ENCODE results near the gene TRIM63.

TRIM63 gene

GRCh38 chr1:26055041-26055440 lies 12.4 kb downstream of the TRIM63 start:
- H3K4me1 ChIP-seq (ENCODE audit: control insufficient read depth, insufficient read depth, low read length), result peaks cover 2% of the 10 kb centered on the region
- no peak overlapping the region for H3K4me3 ChIP-seq (ENCODE audit: low read length in 2 of 2)
- peaks cover 8 to 17% of the 10 kb centered on the region in 2 donors for H3K27me3 ChIP-seq (ENCODE audit: control insufficient read depth in 1 of 2, insufficient read depth in 2 of 2, low read length in 2 of 2)
- H3K9ac ChIP-seq (ENCODE audit: low read length in 2 of 2), result no peak overlapping the region
- H3K27ac ChIP-seq (ENCODE audit: low read length), result no peak overlapping the region
- H3K36me3 ChIP-seq (ENCODE audit: control insufficient read depth in 2 of 2, insufficient read depth in 2 of 2, low read length in 2 of 2), result no peaks in the 10 kb centered on the region
- H3K9me3 ChIP-seq (ENCODE audit: control insufficient read depth in 2 of 2, low read length in 2 of 2), result no peaks in the 10 kb centered on the region

- peaks cover 2% of the 10 kb centered on the region for H3K4me1 ChIP-seq (ENCODE audit: control insufficient read depth, insufficient read depth, low read length)
- no peak overlapping the region for H3K9ac ChIP-seq (ENCODE audit: low read length in 2 of 2)
- no peak overlapping the region for H3K27ac ChIP-seq (ENCODE audit: low read length)
- H3K4me3 ChIP-seq (ENCODE audit: low read length in 2 of 2), result no peak overlapping the region
- no peaks in the 10 kb centered on the region for H3K9me3 ChIP-seq (ENCODE audit: control insufficient read depth in 2 of 2, low read length in 2 of 2)
- H3K36me3 ChIP-seq (ENCODE audit: control insufficient read depth in 2 of 2, insufficient read depth in 2 of 2, low read length in 2 of 2), result no peaks in the 10 kb centered on the region
- H3K27me3 ChIP-seq (ENCODE audit: control insufficient read depth in 1 of 2, insufficient read depth in 2 of 2, low read length in 2 of 2), result peaks cover 8 to 18% of the 10 kb centered on the region in 2 donors
Measured at GRCh38 chr1:26053718-26054560, 13.5 kb downstream of the TRIM63 start.

- H3K9me3 ChIP-seq (ENCODE audit: control insufficient read depth in 2 of 2, low read length in 2 of 2), result no peaks in the 10 kb centered on the region
- H3K4me1 ChIP-seq (ENCODE audit: control insufficient read depth, insufficient read depth, low read length), result peaks cover 8% of the 10 kb centered on the region
- peaks cover 26 to 29% of the 10 kb centered on the region in 2 donors for H3K27me3 ChIP-seq (ENCODE audit: control insufficient read depth in 1 of 2, insufficient read depth in 2 of 2, low read length in 2 of 2)
- H3K4me3 ChIP-seq (ENCODE audit: low read length in 2 of 2), result no peak overlapping the region
- no peak overlapping the region for H3K27ac ChIP-seq (ENCODE audit: low read length)
- no peak overlapping the region for H3K9ac ChIP-seq (ENCODE audit: low read length in 2 of 2)
- no peaks in the 10 kb centered on the region for H3K36me3 ChIP-seq (ENCODE audit: control insufficient read depth in 2 of 2, insufficient read depth in 2 of 2, low read length in 2 of 2)
Measured at GRCh38 chr1:26050248-26050640, 17.2 kb downstream of the TRIM63 start.

DNA sequence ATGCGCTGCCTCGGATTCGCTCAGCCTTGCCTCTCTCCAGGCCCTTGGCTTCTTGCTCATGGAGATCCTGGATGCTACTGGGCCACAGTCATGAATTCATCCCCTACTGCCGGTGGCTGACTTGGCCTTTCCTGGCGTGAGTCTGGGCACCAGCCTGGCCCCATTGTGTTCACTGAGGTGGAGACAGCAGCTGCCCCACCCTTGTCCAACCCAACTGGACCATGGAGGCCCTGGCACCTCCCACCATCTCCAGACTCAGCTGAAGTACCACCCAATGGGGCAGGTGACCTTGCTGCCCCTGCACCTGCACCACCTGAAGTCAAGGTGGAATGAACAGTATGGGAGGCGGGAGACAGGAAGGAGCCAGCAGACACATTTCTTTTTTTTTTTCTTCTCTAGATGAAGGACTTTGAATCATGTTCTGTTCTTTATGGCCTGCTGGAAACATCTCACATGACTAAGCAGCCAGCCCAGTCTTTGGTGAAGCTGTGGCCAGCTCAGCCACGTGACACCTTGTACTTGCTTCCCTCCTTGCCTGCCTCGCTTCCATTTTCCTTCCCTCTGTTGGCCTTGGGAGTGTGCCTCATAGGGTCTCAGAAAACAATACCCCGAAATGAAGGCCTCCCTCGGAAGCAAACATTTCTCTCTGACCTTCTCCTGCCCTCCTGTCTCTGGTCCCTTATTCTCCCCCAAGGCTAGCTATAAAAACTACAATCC lies 17.7 kb downstream of the TRIM63 start:
- Histone ChIP-seq H3K27ac (ENCODE audit: low read length) (no peak overlapping the region), H3K9ac (ENCODE audit: low read length in 2 of 2) (no peak overlapping the region), H3K27me3 (ENCODE audit: control insufficient read depth in 1 of 2, insufficient read depth in 2 of 2, low read length in 2 of 2) (peaks cover 32% of the 10 kb centered on the region in 2 donors), H3K4me3 (ENCODE audit: low read length in 2 of 2) (no peak overlapping the region), H3K36me3 (ENCODE audit: control insufficient read depth in 2 of 2, insufficient read depth in 2 of 2, low read length in 2 of 2) (no peaks in the 10 kb centered on the region), H3K9me3 (ENCODE audit: control insufficient read depth in 2 of 2, low read length in 2 of 2) (no peaks in the 10 kb centered on the region), H3K4me1 (ENCODE audit: control insufficient read depth, insufficient read depth, low read length) (peaks cover 8% of the 10 kb centered on the region)

DNA sequence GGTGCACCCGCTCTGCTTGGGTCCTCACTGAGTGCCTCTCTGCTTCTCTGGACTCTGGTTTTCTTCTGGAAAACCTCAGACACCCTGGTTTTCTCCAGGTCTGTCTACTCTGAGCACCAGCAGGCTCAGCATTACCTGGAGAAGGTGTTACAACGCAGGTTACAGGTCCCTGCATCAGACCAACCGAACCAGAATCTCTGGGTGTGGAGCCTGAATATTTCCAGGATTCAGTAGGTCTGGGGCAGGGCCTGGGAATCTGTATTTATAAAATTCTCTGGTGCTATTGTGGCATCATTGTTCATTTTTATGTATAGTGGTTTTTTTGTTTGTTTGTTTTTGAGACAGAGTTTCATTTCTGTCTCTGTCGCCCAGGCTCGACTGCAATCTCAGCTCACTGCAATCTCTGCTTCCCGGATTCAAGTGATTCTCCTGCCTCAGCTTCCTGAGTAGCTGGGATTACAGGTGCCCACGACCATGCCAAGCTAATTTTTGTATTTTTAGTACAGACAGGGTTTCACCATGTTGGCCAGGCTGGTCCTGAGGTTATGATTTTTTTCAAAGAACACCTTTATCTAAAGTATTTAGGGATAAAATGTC lies 20.1 kb downstream of the TRIM63 start:
- Histone ChIP-seq H3K36me3 (ENCODE audit: control insufficient read depth in 2 of 2, insufficient read depth in 2 of 2, low read length in 2 of 2) (no peaks in the 10 kb centered on the region), H3K27ac (ENCODE audit: low read length) (no peak overlapping the region), H3K27me3 (ENCODE audit: control insufficient read depth in 1 of 2, insufficient read depth in 2 of 2, low read length in 2 of 2) (peaks cover 45% of the 10 kb centered on the region in 2 donors), H3K9ac (ENCODE audit: low read length in 2 of 2) (no peak overlapping the region), H3K4me1 (ENCODE audit: control insufficient read depth, insufficient read depth, low read length) (peaks cover 6% of the 10 kb centered on the region), H3K4me3 (ENCODE audit: low read length in 2 of 2) (no peak overlapping the region), H3K9me3 (ENCODE audit: control insufficient read depth in 2 of 2, low read length in 2 of 2) (no peaks in the 10 kb centered on the region)

DNA sequence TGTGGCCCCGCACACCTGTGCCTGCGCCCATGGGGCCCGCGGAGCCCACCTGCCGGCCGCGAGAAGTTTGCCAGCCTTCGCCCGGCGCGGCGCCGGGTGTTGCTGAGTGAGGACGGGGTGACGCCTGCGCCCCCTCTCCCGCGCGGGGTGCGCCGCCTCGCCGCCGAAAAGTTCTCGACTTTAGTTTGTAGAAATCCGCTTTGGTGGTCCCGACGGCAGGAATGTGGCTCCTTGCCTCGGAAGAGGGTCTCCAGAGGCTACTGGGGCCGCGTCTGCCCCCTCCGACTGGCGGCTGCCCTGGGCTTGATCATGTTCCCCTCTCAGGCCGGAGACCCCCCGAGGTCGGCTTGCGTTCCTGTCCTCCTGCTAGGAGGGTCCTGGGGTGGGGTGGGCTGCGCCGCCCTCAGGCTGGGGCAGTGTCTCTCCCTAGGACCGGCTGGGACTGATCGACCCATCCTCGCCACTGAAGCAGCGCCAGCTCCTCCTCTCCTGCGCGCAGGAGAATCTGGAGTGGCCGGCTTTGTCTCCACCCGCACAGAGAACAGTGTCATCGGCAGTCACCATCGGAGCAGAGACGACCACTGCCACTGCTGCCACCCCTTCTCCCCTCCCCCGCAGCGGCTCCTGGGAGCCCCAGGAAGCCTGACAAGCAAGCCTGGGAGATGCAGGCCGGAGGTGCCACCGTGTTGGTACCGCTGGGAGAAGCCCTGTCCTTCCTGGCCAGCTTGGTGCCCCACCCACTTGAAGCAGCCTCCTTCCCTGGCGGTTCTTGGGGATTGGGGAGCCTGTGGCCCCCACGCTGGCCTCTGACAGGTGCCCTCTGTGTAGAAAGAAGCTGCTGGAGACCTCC lies 21.0 kb downstream of the TRIM63 start:
- peaks cover 6% of the 10 kb centered on the region for H3K4me1 ChIP-seq (ENCODE audit: control insufficient read depth, insufficient read depth, low read length)
- no peaks in the 10 kb centered on the region for H3K9me3 ChIP-seq (ENCODE audit: control insufficient read depth in 2 of 2, low read length in 2 of 2)
- peak overlapping the region in 1 of 2 donors; percentile 40 for H3K4me3 ChIP-seq (ENCODE audit: low read length in 2 of 2)
- H3K27me3 ChIP-seq (ENCODE audit: control insufficient read depth in 1 of 2, insufficient read depth in 2 of 2, low read length in 2 of 2), result peaks cover 46% of the 10 kb centered on the region in 2 donors
- no peak overlapping the region for H3K9ac ChIP-seq (ENCODE audit: low read length in 2 of 2)
- no peak overlapping the region for H3K27ac ChIP-seq (ENCODE audit: low read length)
- H3K36me3 ChIP-seq (ENCODE audit: control insufficient read depth in 2 of 2, insufficient read depth in 2 of 2, low read length in 2 of 2), result no peaks in the 10 kb centered on the region

DNA sequence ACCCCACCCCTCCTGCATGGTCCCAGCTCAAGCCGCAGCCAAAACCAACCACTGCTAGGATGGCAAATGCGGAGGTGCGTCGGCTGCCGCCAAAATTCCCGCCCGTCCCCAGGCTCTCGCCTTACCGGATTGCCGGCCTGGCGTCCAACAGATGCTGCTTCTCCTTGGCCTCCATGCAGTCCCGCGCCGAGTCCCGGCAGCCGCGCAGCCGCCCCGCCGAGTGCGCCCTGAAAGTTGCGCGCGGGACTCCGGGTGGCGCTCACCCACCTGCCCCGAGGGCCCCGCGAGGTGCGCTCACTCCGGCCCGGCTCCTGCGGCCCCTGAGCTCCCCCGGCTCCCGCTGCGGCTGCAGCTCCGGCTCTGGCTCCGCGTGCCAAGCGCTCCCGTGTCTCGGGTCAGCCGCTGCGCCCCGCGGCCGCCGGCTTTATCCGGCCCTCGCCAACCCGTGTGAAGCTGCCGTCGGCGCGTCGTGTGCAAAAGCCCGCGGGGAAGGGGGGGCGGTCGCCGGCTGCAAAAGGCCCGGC lies 21.6 kb downstream of the TRIM63 start, which contains the start of gene SLC30A2:
Gene SLC30A2, minus strand, starts transcription at position 397 of the 524 bp plus-strand sequence. Its CDS starts 222 bp downstream, at position 175.
- no peak within 1 kb of the TSS for H3K27ac ChIP-seq (ENCODE audit: low read length)

GRCh38 chr1:26044971-26045721 lies 22.3 kb downstream of the TRIM63 start:
- Histone ChIP-seq H3K4me1 (ENCODE audit: control insufficient read depth, insufficient read depth, low read length) (peaks cover 6% of the 10 kb centered on the region), H3K27me3 (ENCODE audit: control insufficient read depth in 1 of 2, insufficient read depth in 2 of 2, low read length in 2 of 2) (peaks cover 43 to 46% of the 10 kb centered on the region in 2 donors), H3K9me3 (ENCODE audit: control insufficient read depth in 2 of 2, low read length in 2 of 2) (no peaks in the 10 kb centered on the region), H3K4me3 (ENCODE audit: low read length in 2 of 2) (no peak overlapping the region), H3K36me3 (ENCODE audit: control insufficient read depth in 2 of 2, insufficient read depth in 2 of 2, low read length in 2 of 2) (no peaks in the 10 kb centered on the region), H3K9ac (ENCODE audit: low read length in 2 of 2) (no peak overlapping the region), H3K27ac (ENCODE audit: low read length) (no peak overlapping the region)

More for the DNA sequence above, 21.6 kb downstream of the TRIM63 start, which contains the start of gene SLC30A2:
- peaks cover 6% of the 10 kb centered on the region for H3K4me1 ChIP-seq (ENCODE audit: control insufficient read depth, insufficient read depth, low read length)
- H3K27me3 ChIP-seq (ENCODE audit: control insufficient read depth in 1 of 2, insufficient read depth in 2 of 2, low read length in 2 of 2), result peaks cover 43 to 46% of the 10 kb centered on the region in 2 donors
- no peaks in the 10 kb centered on the region for H3K36me3 ChIP-seq (ENCODE audit: control insufficient read depth in 2 of 2, insufficient read depth in 2 of 2, low read length in 2 of 2)
- H3K4me3 ChIP-seq (ENCODE audit: low read length in 2 of 2), result peak within 1 kb of the TSS in 1 of 2 donors; percentile 40
- H3K9me3 ChIP-seq (ENCODE audit: control insufficient read depth in 2 of 2, low read length in 2 of 2), result no peaks in the 10 kb centered on the region
- no peak within 1 kb of the TSS for H3K9ac ChIP-seq (ENCODE audit: low read length in 2 of 2)

DNA sequence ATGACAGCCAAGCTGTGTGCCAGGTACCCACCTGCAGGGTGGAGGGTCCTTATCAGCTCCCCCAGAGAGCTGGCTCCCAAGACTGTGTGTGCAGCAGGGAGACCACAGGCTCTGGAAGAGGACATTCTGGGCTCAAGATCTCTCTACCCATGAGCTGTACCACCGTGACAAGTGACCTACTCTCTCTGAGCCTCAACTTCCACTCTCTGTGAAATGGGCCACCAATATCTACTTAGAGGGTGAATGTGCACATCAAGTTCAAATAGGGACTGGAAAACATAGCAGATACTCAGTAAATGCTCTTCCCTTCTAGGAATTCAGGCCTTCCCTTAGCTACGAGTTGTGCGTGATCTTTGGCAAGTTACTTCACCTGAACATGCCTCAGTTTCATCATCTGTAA lies 23.0 kb downstream of the TRIM63 start:
- H3K36me3 ChIP-seq (ENCODE audit: control insufficient read depth in 2 of 2, insufficient read depth in 2 of 2, low read length in 2 of 2), result no peaks in the 10 kb centered on the region
- H3K27ac ChIP-seq (ENCODE audit: low read length), result no peak overlapping the region
- peaks cover 6% of the 10 kb centered on the region for H3K4me1 ChIP-seq (ENCODE audit: control insufficient read depth, insufficient read depth, low read length)
- H3K27me3 ChIP-seq (ENCODE audit: control insufficient read depth in 1 of 2, insufficient read depth in 2 of 2, low read length in 2 of 2), result peaks cover 41 to 46% of the 10 kb centered on the region in 2 donors
- no peaks in the 10 kb centered on the region for H3K9me3 ChIP-seq (ENCODE audit: control insufficient read depth in 2 of 2, low read length in 2 of 2)
- H3K9ac ChIP-seq (ENCODE audit: low read length in 2 of 2), result no peak overlapping the region
- no peak overlapping the region for H3K4me3 ChIP-seq (ENCODE audit: low read length in 2 of 2)

Data from stomach smooth muscle (tissue), 2 donors.